ENCODE data around the gene PLET1.

The PLET1 gene, protein sequence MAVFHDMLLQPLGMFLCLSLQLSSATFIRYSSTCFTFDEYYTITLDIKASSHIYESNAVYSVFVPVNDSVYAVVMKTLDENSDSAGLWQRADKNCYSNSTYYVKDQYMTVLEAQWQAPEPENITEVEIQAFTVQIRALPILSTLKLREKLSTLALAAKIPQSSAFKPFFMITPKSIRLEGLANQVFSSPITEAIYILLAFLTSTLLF

DNA sequence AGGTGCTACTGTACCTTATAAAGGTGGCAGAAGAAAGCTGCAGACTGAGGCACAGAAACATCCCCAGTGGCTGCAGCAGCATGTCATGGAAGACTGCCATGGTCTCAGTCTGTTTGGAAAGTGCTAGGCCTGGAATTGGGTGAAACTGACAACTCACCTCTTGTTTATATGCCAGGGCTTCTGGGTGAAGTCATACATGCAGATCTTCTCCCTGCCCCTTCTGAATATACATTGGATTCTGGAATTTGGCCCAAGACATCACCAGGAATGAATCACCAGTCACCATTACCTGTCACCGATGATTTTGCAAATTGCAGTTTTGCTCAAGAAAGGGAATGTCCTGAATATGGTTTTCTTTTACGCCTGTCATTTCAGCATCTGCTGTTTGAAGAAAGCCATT, at the start of gene PLET1:
Gene PLET1 (minus strand): TSS at position 371 of the 400 bp plus-strand sequence. CDS start 271 bp downstream, at position 100.
- no peaks in the 10 kb centered on the region for H3K4me1 ChIP-seq (ENCODE audit: low read length)
- H3K9me3 ChIP-seq (replicated peaks; ENCODE audit: insufficient read depth, low read length): no peaks in the 10 kb centered on the region
- no peak within 1 kb of the TSS for H3K4me2 ChIP-seq (ENCODE audit: low read depth, low read length)
- no peak for DNase-seq
- H3K9me2 ChIP-seq (replicated peaks; ENCODE audit: insufficient read depth, low read length): no peaks in the 10 kb centered on the region
- H3K79me2 ChIP-seq (ENCODE audit: low read length): no peaks in the 10 kb centered on the region
- no peaks in the 10 kb centered on the region for H3K36me3 ChIP-seq (replicated peaks; ENCODE audit: insufficient read depth, low read length)
- no peak within 1 kb of the TSS for H3K4me3 ChIP-seq (ENCODE audit: low read length)
- H3K27me3 ChIP-seq (replicated peaks; ENCODE audit: insufficient read depth, low read length): no peaks in the 10 kb centered on the region
- no peaks in the 10 kb centered on the region for H3F3A ChIP-seq (ENCODE audit: insufficient read depth, low read length)
- no peak within 1 kb of the TSS for H3K9ac ChIP-seq (ENCODE audit: low read length)
- H3K27ac ChIP-seq (ENCODE audit: low read length): no peak within 1 kb of the TSS
- TF ChIP-seq, protein P1, sequence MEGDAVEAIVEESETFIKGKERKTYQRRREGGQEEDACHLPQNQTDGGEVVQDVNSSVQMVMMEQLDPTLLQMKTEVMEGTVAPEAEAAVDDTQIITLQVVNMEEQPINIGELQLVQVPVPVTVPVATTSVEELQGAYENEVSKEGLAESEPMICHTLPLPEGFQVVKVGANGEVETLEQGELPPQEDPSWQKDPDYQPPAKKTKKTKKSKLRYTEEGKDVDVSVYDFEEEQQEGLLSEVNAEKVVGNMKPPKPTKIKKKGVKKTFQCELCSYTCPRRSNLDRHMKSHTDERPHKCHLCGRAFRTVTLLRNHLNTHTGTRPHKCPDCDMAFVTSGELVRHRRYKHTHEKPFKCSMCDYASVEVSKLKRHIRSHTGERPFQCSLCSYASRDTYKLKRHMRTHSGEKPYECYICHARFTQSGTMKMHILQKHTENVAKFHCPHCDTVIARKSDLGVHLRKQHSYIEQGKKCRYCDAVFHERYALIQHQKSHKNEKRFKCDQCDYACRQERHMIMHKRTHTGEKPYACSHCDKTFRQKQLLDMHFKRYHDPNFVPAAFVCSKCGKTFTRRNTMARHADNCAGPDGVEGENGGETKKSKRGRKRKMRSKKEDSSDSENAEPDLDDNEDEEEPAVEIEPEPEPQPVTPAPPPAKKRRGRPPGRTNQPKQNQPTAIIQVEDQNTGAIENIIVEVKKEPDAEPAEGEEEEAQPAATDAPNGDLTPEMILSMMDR (IDR thresholded peaks at IDR 0.05; ENCODE audit: low read length): no peak
- no peak for TF ChIP-seq EZH2phosphoT487 (IDR thresholded peaks at IDR 0.05; ENCODE audit: low read length)
- TF ChIP-seq EZH2 (optimal IDR thresholded peaks at IDR 0.05; ENCODE audit: low read depth, low read length): no peak
- no peaks in the 10 kb centered on the region for H4K20me1 ChIP-seq (ENCODE audit: insufficient read depth, low read length)
- H2AFZ ChIP-seq (ENCODE audit: low read length): no peak within 1 kb of the TSS

DNA sequence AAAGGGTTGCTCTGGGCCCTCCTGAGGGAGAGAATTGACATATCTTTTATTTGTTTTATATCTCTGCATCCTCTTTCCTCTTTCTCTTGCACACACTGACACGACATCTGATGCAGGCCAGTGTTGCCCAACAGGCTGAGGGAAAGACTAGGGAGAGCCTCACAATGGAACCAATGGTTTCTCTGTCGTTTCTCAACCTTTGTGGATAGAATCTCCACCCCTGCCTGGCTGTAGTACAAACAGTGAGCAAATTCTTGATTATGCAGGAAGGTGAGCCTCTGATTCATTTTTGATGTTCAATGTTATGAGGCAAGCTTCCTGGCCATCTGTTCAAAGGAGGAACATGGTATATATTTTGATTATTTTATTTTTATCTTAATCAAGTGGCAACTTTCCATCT, 49.8 kb upstream of the PLET1 start:
- no peaks in the 10 kb centered on the region for H3K9me2 ChIP-seq (replicated peaks; ENCODE audit: insufficient read depth, low read length)
- no peak overlapping the region for H2AFZ ChIP-seq (ENCODE audit: low read length)
- no peak overlapping the region for H3K4me3 ChIP-seq (ENCODE audit: low read length)
- no peaks in the 10 kb centered on the region for H3K27me3 ChIP-seq (replicated peaks; ENCODE audit: insufficient read depth, low read length)
- no peak overlapping the region for H3K27ac ChIP-seq (ENCODE audit: low read length)
- H3K9ac ChIP-seq (ENCODE audit: low read length): no peak overlapping the region
- H3K4me1 ChIP-seq (ENCODE audit: low read length): no peaks in the 10 kb centered on the region
- H3K9me3 ChIP-seq (replicated peaks; ENCODE audit: insufficient read depth, low read length): no peaks in the 10 kb centered on the region
- H3K4me2 ChIP-seq (ENCODE audit: low read depth, low read length): no peak overlapping the region
- H3K36me3 ChIP-seq (replicated peaks; ENCODE audit: insufficient read depth, low read length): no peaks in the 10 kb centered on the region
- H3K79me2 ChIP-seq (ENCODE audit: low read length): no peaks in the 10 kb centered on the region
- H3F3A ChIP-seq (ENCODE audit: insufficient read depth, low read length): no peaks in the 10 kb centered on the region
- no peaks in the 10 kb centered on the region for H4K20me1 ChIP-seq (ENCODE audit: insufficient read depth, low read length)
- TF ChIP-seq EZH2phosphoT487 (IDR thresholded peaks at IDR 0.05; ENCODE audit: low read length) (no peak), EZH2 (optimal IDR thresholded peaks at IDR 0.05; ENCODE audit: low read depth, low read length) (no peak)
- DNase-seq: no peak

DNA sequence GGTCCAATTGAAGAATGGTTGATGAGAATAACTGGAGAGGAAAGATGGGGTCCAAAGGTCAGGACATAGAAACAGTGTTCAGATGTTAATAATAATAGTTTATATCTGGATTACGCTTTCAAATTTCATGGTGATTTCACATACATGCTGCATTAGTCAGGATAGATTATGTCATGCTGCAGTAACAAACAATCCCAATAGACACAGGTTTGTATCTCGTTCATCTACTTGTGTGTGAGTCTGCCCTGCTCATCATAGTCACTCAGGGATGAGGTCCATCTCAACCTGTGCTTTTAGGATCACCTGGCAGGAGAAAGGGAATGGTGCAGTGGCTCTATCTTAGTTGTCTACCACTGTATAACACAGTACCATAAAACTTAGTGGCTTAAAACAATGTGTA, 48.0 kb upstream of the PLET1 start:
- TF ChIP-seq EZH2phosphoT487 (IDR thresholded peaks at IDR 0.05; ENCODE audit: low read length): no peak
- TF ChIP-seq, protein P1 (IDR thresholded peaks at IDR 0.05; ENCODE audit: low read length): no peak
- no peak for TF ChIP-seq EZH2 (optimal IDR thresholded peaks at IDR 0.05; ENCODE audit: low read depth, low read length)
- DNase-seq: no peak
- Histone ChIP-seq H3K4me3 (ENCODE audit: low read length) (no peak overlapping the region), H3K9me2 (replicated peaks; ENCODE audit: insufficient read depth, low read length) (no peaks in the 10 kb centered on the region), H2AFZ (ENCODE audit: low read length) (no peak overlapping the region), H3K27me3 (replicated peaks; ENCODE audit: insufficient read depth, low read length) (no peaks in the 10 kb centered on the region), H4K20me1 (ENCODE audit: insufficient read depth, low read length) (no peaks in the 10 kb centered on the region), H3K4me2 (ENCODE audit: low read depth, low read length) (no peak overlapping the region), H3K36me3 (replicated peaks; ENCODE audit: insufficient read depth, low read length) (no peaks in the 10 kb centered on the region), H3K27ac (ENCODE audit: low read length) (no peak overlapping the region), H3K4me1 (ENCODE audit: low read length) (no peaks in the 10 kb centered on the region), H3K9ac (ENCODE audit: low read length) (no peak overlapping the region), H3F3A (ENCODE audit: insufficient read depth, low read length) (no peaks in the 10 kb centered on the region), H3K9me3 (replicated peaks; ENCODE audit: insufficient read depth, low read length) (no peaks in the 10 kb centered on the region), H3K79me2 (ENCODE audit: low read length) (no peaks in the 10 kb centered on the region)

DNA sequence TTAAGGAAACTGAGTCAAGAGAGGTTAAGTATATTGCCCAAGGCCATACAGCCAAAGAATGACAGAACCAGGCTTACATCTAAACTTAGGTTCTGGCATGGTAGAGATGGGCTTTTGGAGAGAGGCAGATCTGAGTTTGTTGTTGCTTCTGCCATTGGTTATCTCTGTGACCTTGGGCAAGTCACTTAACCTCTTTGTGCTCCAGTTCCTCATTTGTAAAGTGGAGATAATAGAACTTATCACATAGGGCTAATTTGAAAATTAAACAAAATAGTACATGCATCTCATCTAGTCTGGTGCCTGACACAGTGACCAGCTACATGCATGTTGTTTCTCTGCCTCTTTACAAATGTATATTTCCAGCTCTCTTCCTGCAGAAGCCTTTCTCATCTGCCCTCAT, 47.0 kb upstream of the PLET1 start:
- H3K27me3 ChIP-seq (replicated peaks; ENCODE audit: insufficient read depth, low read length): no peaks in the 10 kb centered on the region

More for the DNA sequence above, 47.0 kb upstream of the PLET1 start:
- Histone ChIP-seq H3K27ac (ENCODE audit: low read length) (no peak overlapping the region), H3K9ac (ENCODE audit: low read length) (no peak overlapping the region), H3K9me3 (replicated peaks; ENCODE audit: insufficient read depth, low read length) (no peaks in the 10 kb centered on the region), H4K20me1 (ENCODE audit: insufficient read depth, low read length) (no peaks in the 10 kb centered on the region), H2AFZ (ENCODE audit: low read length) (no peak overlapping the region), H3K4me3 (ENCODE audit: low read length) (no peak overlapping the region), H3K4me2 (ENCODE audit: low read depth, low read length) (no peak overlapping the region), H3K79me2 (ENCODE audit: low read length) (no peaks in the 10 kb centered on the region), H3F3A (ENCODE audit: insufficient read depth, low read length) (no peaks in the 10 kb centered on the region), H3K36me3 (replicated peaks; ENCODE audit: insufficient read depth, low read length) (no peaks in the 10 kb centered on the region), H3K4me1 (ENCODE audit: low read length) (no peaks in the 10 kb centered on the region), H3K9me2 (replicated peaks; ENCODE audit: insufficient read depth, low read length) (no peaks in the 10 kb centered on the region)
- TF ChIP-seq EZH2 (optimal IDR thresholded peaks at IDR 0.05; ENCODE audit: low read depth, low read length) (no peak), EZH2phosphoT487 (IDR thresholded peaks at IDR 0.05; ENCODE audit: low read length) (no peak)
- TF ChIP-seq, protein P1 (IDR thresholded peaks at IDR 0.05; ENCODE audit: low read length): no peak
- DNase-seq: no peak

Data from MM.1S (cell line).